Measurements from ENCODE around the gene C17orf114.

- no peak for TF ChIP-seq CTCF (IDR thresholded peaks at IDR 0.05)
- TF ChIP-seq POLR2AphosphoS5 (IDR thresholded peaks at IDR 0.05) = no peak
- TF ChIP-seq POLR2A (IDR thresholded peaks at IDR 0.05) = no peak
- no peak for TF ChIP-seq EP300 (IDR thresholded peaks at IDR 0.05)
These were observed 10.6 kb upstream of the C17orf114 start for GRCh38 chr17:4812690-4813089.

All from sigmoid colon (tissue), 4 donors.